H1 (cell line): ENCODE measurements around the gene PTPRE. TPM values are rescaled to one million over a fixed set of nuclear protein-coding genes. Genes with fewer than 3 reads are reported as not detected.

Experiments used
- BCL11A ChIP-seq, 2 experiments: IDR thresholded peaks; one replicate each; pipeline ENCODE4 v1.6.1; 2011; ENCODE audit warnings: low read depth in 2 of 2, low read length in 2 of 2, mild to moderate bottlenecking in 2 of 2
- BRCA1 ChIP-seq: IDR thresholded peaks from 2 replicates; pipeline ENCODE4 v1.6.1; 2012; ENCODE audit warnings: low read depth, low read length, improper control_type of control experiment
- HDAC2 ChIP-seq, 2 experiments: fragments of 300-600 bp in 1 of 2; sonication (generic) in 1 of 2; IDR thresholded peaks; 2 replicates each; pipeline ENCODE4 v1.6.1; 2011 to 2012; ENCODE audit warnings: low read depth in 2 of 2, low read length in 2 of 2, mild to moderate bottlenecking in 2 of 2, moderate library complexity in 2 of 2, borderline replicate concordance in 1 of 2, inconsistent platforms in 1 of 2
- HDAC6 ChIP-seq: IDR thresholded peaks from one replicate; pipeline ENCODE4 v1.7.1; 2012; ENCODE audit warnings: low read depth, mild to moderate bottlenecking, inconsistent platforms, low read length, moderate library complexity
- MAX ChIP-seq: IDR thresholded peaks from 2 replicates; pipeline ENCODE4 v1.6.1; 2012; ENCODE audit warnings: inconsistent platforms
- polyA plus RNA-seq, 7 experiments: library from polyadenylated mRNA; depleted of rRNA in 3 of 7; stranded (reverse) in 5 of 7; unstranded in 2 of 7; fragments of >200 nt in 5 of 7; fragments of 200-250 nt in 2 of 7; gene quantifications; 1 replicate in 5 of 7; 2 replicates in 1 of 7; 4 replicates in 1 of 7; pipeline versions ENCODE4 v1.2.1 to v1.2.3, GENCODE V29; 2011 to 2013; ENCODE audit warnings: missing spikeins in 2 of 7, mixed read lengths in 2 of 7
- total RNA-seq: library from RNA; stranded (reverse); fragmentation: NEBNext Ultra II Directional; extraction: Animal tissue kit (Norgen Biotek cat#: 25700); gene quantifications from 2 replicates; pipeline ENCODE4 v1.2.1, GENCODE V29; 2021

The PTPRE gene
- total and polyA plus RNA-seq, 2 of the 8 experiments (the other 6 are each of a cell fraction or from before 2014, with no cell fraction given): 0.33 to 0.54 TPM

DNA sequence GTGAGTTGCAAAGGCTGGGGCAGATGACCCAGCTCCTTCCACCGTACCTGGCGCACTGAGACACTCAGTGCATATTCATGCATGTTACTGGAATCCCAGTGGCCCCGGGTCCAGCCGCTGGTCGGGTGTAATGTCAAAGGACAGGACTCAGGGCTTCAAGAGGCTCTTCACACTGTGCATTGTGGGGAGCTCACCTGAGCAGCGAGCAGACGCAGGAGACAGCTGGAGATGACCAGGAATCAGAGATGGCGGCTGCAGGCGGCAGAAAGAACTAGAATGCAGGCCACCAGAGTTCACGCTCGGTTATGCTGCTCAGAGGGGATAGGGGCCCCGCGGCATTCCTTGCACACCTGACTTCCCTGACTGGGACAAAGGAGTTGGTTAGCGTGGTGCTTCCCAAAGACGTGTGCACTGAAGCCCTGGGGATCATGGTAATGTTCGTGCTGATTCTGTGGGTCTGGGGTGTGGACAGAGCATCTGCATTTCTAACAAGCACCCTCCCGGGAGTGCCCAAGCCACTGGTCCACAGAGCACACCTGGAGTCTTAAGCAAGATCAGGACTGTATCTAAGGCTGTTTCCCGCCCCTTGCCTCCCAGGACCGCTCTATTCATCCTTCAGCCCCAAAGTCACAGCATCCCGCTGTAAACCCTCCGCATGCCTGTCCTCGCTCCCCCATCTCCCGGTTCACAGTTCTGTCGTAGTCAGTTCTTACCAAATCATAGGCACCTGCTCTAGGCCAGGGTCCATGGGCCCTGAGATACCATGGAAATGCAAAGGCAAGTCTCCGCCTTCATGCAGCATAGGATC is 148.4 kb downstream of the PTPRE start (continued):
- TF ChIP-seq BRCA1 (no peak), MAX (no peak), HDAC2 (IDR thresholded peaks at IDR 0.05; ENCODE audit: borderline replicate concordance in 1 of 2, low read depth in 2 of 2, low read length in 2 of 2) (no peak), HDAC6 (no peak), BCL11A (IDR thresholded peaks at IDR 0.05; ENCODE audit: low read depth in 2 of 2, low read length in 2 of 2) (no peak)
